ENCODE data around the gene TBC1D12. TPM values are rescaled to one million over a fixed set of nuclear protein-coding genes. Genes with fewer than 3 reads are reported as not detected.

The TBC1D12 gene
- total RNA-seq, 4 donors from 2014 or later: 7.2 to 37.5 (median 13.6) TPM

- Histone ChIP-seq H3K4me1 (no peaks in the 10 kb centered on the region), H3K9me3 (peaks cover 0 to 13% of the 10 kb centered on the region in 2 donors), H3K27ac (no peak overlapping the region), H3K27me3 (no peaks in the 10 kb centered on the region), H3K36me3 (no peaks in the 10 kb centered on the region), H3K4me3 (no peak overlapping the region)
- TF ChIP-seq CTCF (IDR thresholded peaks at IDR 0.05): no peak
- no peak for TF ChIP-seq POLR2A (IDR thresholded peaks at IDR 0.05)
- intact Hi-C loops (cut with DNase I; ENCODE audit: low total_unique reads): no loop called here
- no peak for DNase-seq
Measured at GRCh38 chr10:94423627-94424026, 21.3 kb downstream of the TBC1D12 start.

GRCh38 chr10:94424714-94425337 lies 22.5 kb downstream of the TBC1D12 start:
- intact Hi-C loops (cut with DNase I; ENCODE audit: low total_unique reads): no loop called here
- Histone ChIP-seq H3K27me3 (no peaks in the 10 kb centered on the region), H3K36me3 (no peaks in the 10 kb centered on the region), H3K4me3 (no peak overlapping the region), H3K9me3 (peaks cover 0 to 13% of the 10 kb centered on the region in 2 donors), H3K27ac (no peak overlapping the region), H3K4me1 (peaks cover 0 to 8% of the 10 kb centered on the region in 2 donors)
- DNase-seq: no peak
- TF ChIP-seq POLR2A (IDR thresholded peaks at IDR 0.05): no peak
- TF ChIP-seq CTCF (IDR thresholded peaks at IDR 0.05): no peak

GRCh38 chr10:94425942-94426341 lies 23.6 kb downstream of the TBC1D12 start:
- TF ChIP-seq POLR2A (IDR thresholded peaks at IDR 0.05) (no peak), CTCF (IDR thresholded peaks at IDR 0.05) (no peak)
- peaks cover 0 to 8% of the 10 kb centered on the region in 2 donors for H3K4me1 ChIP-seq
- no peaks in the 10 kb centered on the region for H3K27me3 ChIP-seq
- H3K4me3 ChIP-seq: no peak overlapping the region
- DNase-seq: no peak
- no peaks in the 10 kb centered on the region for H3K36me3 ChIP-seq
- H3K9me3 ChIP-seq: peaks cover 0 to 13% of the 10 kb centered on the region in 2 donors
- no peak overlapping the region for H3K27ac ChIP-seq
- intact Hi-C loops (cut with DNase I; ENCODE audit: low total_unique reads): no loop called here

- DNase-seq: no peak
- Histone ChIP-seq H3K9me3 (peaks cover 0 to 13% of the 10 kb centered on the region in 2 donors), H3K4me3 (no peak overlapping the region), H3K4me1 (peaks cover 0 to 8% of the 10 kb centered on the region in 2 donors), H3K36me3 (no peaks in the 10 kb centered on the region), H3K27me3 (no peaks in the 10 kb centered on the region), H3K27ac (no peak overlapping the region)
- intact Hi-C loops (cut with DNase I; ENCODE audit: low total_unique reads): no loop called here
- no peak for TF ChIP-seq CTCF (IDR thresholded peaks at IDR 0.05)
- TF ChIP-seq POLR2A (IDR thresholded peaks at IDR 0.05): no peak
Measured at GRCh38 chr10:94427166-94427565, 24.8 kb downstream of the TBC1D12 start.

GRCh38 chr10:94428766-94429707 lies 26.7 kb downstream of the TBC1D12 start:
- Histone ChIP-seq H3K4me3 (no peak overlapping the region), H3K27ac (no peak overlapping the region), H3K4me1 (peaks cover 0 to 8% of the 10 kb centered on the region in 2 donors), H3K36me3 (no peaks in the 10 kb centered on the region), H3K27me3 (no peaks in the 10 kb centered on the region), H3K9me3 (peaks cover 0 to 13% of the 10 kb centered on the region in 2 donors)
- TF ChIP-seq CTCF (IDR thresholded peaks at IDR 0.05) (no peak), POLR2A (IDR thresholded peaks at IDR 0.05) (no peak)
- intact Hi-C loops (cut with DNase I; ENCODE audit: low total_unique reads): no loop called here
- DNase-seq: no peak

Measured in uterus (tissue), 4 donors.